ACHN (cell line): ENCODE data around the gene TRNP1.
A peak's percentile ranks its signal among the peaks of the same experiment; 100 is the strongest.

ENCODE experiments used
- DNase-seq: peaks from one replicate; pipeline ENCODE4 v3.0.0-alpha.2; 2015
- in situ Hi-C: cut with HindIII; loops from 2 replicates; pipeline ENCODE4 v1.10.0; 2017; ENCODE audit warnings: low sequenced_read_pairs, low pct_ligation_motif_present, low pct_unique_long_range_greater_than_20kb

TRNP1 gene

GRCh38 chr1:27011976-27012563 is 18.6 kb downstream of the TRNP1 start:
- no peak for DNase-seq
- in situ Hi-C loops, result no loop called here

GRCh38 chr1:27015260-27015659 is 21.8 kb downstream of the TRNP1 start:
- DNase-seq, result no peak
- in situ Hi-C loops, result no loop called here

GRCh38 chr1:27016376-27016775 is 22.9 kb downstream of the TRNP1 start:
- in situ Hi-C loops, result no loop called here

GRCh38 chr1:27017207-27017606 is 23.7 kb downstream of the TRNP1 start:
- in situ Hi-C loops, result no loop called here
- no peak for DNase-seq

More at GRCh38 chr1:27016376-27016775, 22.9 kb downstream of the TRNP1 start:
- no peak for DNase-seq

GRCh38 chr1:27018316-27018715 is 24.8 kb downstream of the TRNP1 start:
- DNase-seq, result no peak
- in situ Hi-C loops, result no loop called here

GRCh38 chr1:27021354-27022031 is 28.0 kb downstream of the TRNP1 start:
- in situ Hi-C loops, result no loop called here
- no peak for DNase-seq

GRCh38 chr1:27025718-27026117 is 32.2 kb downstream of the TRNP1 start:
- in situ Hi-C loops, result loop anchor here (25.0 kb wide), 1 partner anchor 262 kb away; no protein-coding TSS in a partner anchor
- no peak for DNase-seq

- no peak for DNase-seq
- in situ Hi-C loops, result loop anchor here (25.0 kb wide), 1 partner anchor 260 kb away; no protein-coding TSS in a partner anchor
These were observed 33.4 kb downstream of the TRNP1 start for GRCh38 chr1:27026621-27027574.

- in situ Hi-C loops, result loop anchor here (25.0 kb wide), 1 partner anchor 260 kb away; no protein-coding TSS in a partner anchor
- DNase-seq, result no peak
These were observed 34.2 kb downstream of the TRNP1 start for GRCh38 chr1:27027575-27028250.

GRCh38 chr1:27029517-27029916 is 36.0 kb downstream of the TRNP1 start:
- in situ Hi-C loops, result loop anchor here (25.0 kb wide), 1 partner anchor 258 kb away; no protein-coding TSS in a partner anchor
- DNase-seq, result no peak

GRCh38 chr1:27031235-27032118 is 38.0 kb downstream of the TRNP1 start:
- in situ Hi-C loops, result loop anchor here (25.0 kb wide), 1 partner anchor 256 kb away; no protein-coding TSS in a partner anchor
- peak; percentile 75 for DNase-seq

- DNase-seq, result no peak
- in situ Hi-C loops, result loop anchor here (25.0 kb wide), 1 partner anchor 255 kb away; no protein-coding TSS in a partner anchor
These were observed 38.6 kb downstream of the TRNP1 start for GRCh38 chr1:27032119-27032461.

GRCh38 chr1:27033043-27033746 is 39.7 kb downstream of the TRNP1 start:
- in situ Hi-C loops, result loop anchor here (25.0 kb wide), 1 partner anchor 254 kb away; no protein-coding TSS in a partner anchor

GRCh38 chr1:27035344-27035743 is 41.9 kb downstream of the TRNP1 start:
- no peak for DNase-seq
- in situ Hi-C loops, result loop anchor here (25.0 kb wide), 1 partner anchor 252 kb away; no protein-coding TSS in a partner anchor

More at GRCh38 chr1:27033043-27033746, 39.7 kb downstream of the TRNP1 start:
- DNase-seq, result no peak

- in situ Hi-C loops, result loop anchor here (25.0 kb wide), 1 partner anchor 251 kb away; no protein-coding TSS in a partner anchor
- DNase-seq, result no peak
These were observed 43.2 kb downstream of the TRNP1 start for GRCh38 chr1:27036718-27037117.

GRCh38 chr1:27037518-27037917 is 44.0 kb downstream of the TRNP1 start:
- in situ Hi-C loops, result loop anchor here (25.0 kb wide), 1 partner anchor 250 kb away; no protein-coding TSS in a partner anchor
- DNase-seq, result no peak

- DNase-seq, result no peak
- in situ Hi-C loops, result loop anchor here (25.0 kb wide), 1 partner anchor 249 kb away; no protein-coding TSS in a partner anchor
These were observed 44.5 kb downstream of the TRNP1 start for GRCh38 chr1:27038020-27038419.
